HG03354 (cell line): ENCODE results near the gene MEF2C.

ENCODE experiments used
- ATAC-seq: cut with Tn5 transposase; IDR thresholded peaks from one replicate; pipeline ENCODE4 v1.9.1; 2021; ENCODE audit warnings: mild to moderate bottlenecking; ENCODE audit not compliant: unreplicated experiment, poor library complexity, severe bottlenecking

MEF2C gene

GRCh38 chr5:88889189-88890069 lies 6.4 kb upstream of the MEF2C start:
- peak; percentile 45 for ATAC-seq

GRCh38 chr5:88888848-88889188 lies 5.8 kb upstream of the MEF2C start:
- peak; percentile 2 for ATAC-seq

GRCh38 chr5:88888291-88888690 lies 5.3 kb upstream of the MEF2C start:
- ATAC-seq: no peak

- ATAC-seq: no peak
These were observed 4.4 kb upstream of the MEF2C start for GRCh38 chr5:88887342-88887741.

GRCh38 chr5:88886746-88887341 lies 3.9 kb upstream of the MEF2C start:
- ATAC-seq: no peak

GRCh38 chr5:88886252-88886651 lies 3.3 kb upstream of the MEF2C start:
- ATAC-seq: no peak

- no peak for ATAC-seq
These were observed 2.0 kb upstream of the MEF2C start for GRCh38 chr5:88885002-88885401.

- ATAC-seq: no peak
These were observed 1.6 kb upstream of the MEF2C start for GRCh38 chr5:88884608-88884877.

- ATAC-seq: peak; percentile 32
These were observed 1.0 kb upstream of the MEF2C start for GRCh38 chr5:88883836-88884607.

GRCh38 chr5:88882276-88883038 lies 527 bp downstream of the MEF2C start:
- ATAC-seq: no peak

GRCh38 chr5:88881571-88881971 lies 1.4 kb downstream of the MEF2C start:
- ATAC-seq: peak; percentile 26

- no peak for ATAC-seq
These were observed 2.8 kb downstream of the MEF2C start for GRCh38 chr5:88880201-88880600.

- no peak for ATAC-seq
These were observed 3.3 kb downstream of the MEF2C start for GRCh38 chr5:88879724-88880123.

GRCh38 chr5:88878976-88879375 lies 4.0 kb downstream of the MEF2C start:
- no peak for ATAC-seq

- no peak for ATAC-seq
These were observed 5.2 kb downstream of the MEF2C start for GRCh38 chr5:88877826-88878225.

GRCh38 chr5:88876714-88877113 lies 6.3 kb downstream of the MEF2C start:
- no peak for ATAC-seq

- peak; percentile 52 for ATAC-seq
These were observed 7.4 kb downstream of the MEF2C start for GRCh38 chr5:88875341-88876234.

GRCh38 chr5:88873447-88873846 lies 9.5 kb downstream of the MEF2C start:
- ATAC-seq: no peak

GRCh38 chr5:88872971-88873370 lies 10.0 kb downstream of the MEF2C start:
- ATAC-seq: no peak
